Measurements from ENCODE around the gene SARS2.

The SARS2 gene

GRCh38 chr19:38907670-38908069 lies 22.9 kb downstream of the SARS2 start:
- no peaks in the 10 kb centered on the region for H3K9me3 ChIP-seq (ENCODE audit: insufficient read depth, low read length)
- H4K20me1 ChIP-seq (ENCODE audit: low read depth, low read length) = no peaks in the 10 kb centered on the region
- TF ChIP-seq EZH2phosphoT487 (conservative IDR thresholded peaks at IDR 0.05; ENCODE audit: low read length) = no peak
- no peak for TF ChIP-seq CTCF (IDR thresholded peaks at IDR 0.05; ENCODE audit: insufficient read depth, low read length, poor library complexity, severe bottlenecking)
- peaks cover 9% of the 10 kb centered on the region for H3K79me2 ChIP-seq (ENCODE audit: insufficient read depth, low read length)
- no peaks in the 10 kb centered on the region for H3F3A ChIP-seq (ENCODE audit: insufficient read depth)
- H3K36me3 ChIP-seq (ENCODE audit: low read length) = 0 out of 2 replicates have a peak, but pooled peaks cover 3% of the 10 kb centered on the region
- no peaks in the 10 kb centered on the region for H3K9me2 ChIP-seq (replicated peaks; ENCODE audit: insufficient read depth, low read length)
- no peaks in the 10 kb centered on the region for H3K27me3 ChIP-seq (ENCODE audit: low read length)
- H2AFZ ChIP-seq (ENCODE audit: low read depth, low read length, severe bottlenecking) = no peak overlapping the region
- H3K4me3 ChIP-seq (ENCODE audit: insufficient read depth, low read length, poor library complexity, severe bottlenecking) = no peak overlapping the region
- no peak overlapping the region for H3K9ac ChIP-seq (ENCODE audit: low read length)
- H3K27ac ChIP-seq (ENCODE audit: low read depth, low read length) = no peak overlapping the region
- no peak overlapping the region for H3K4me2 ChIP-seq (ENCODE audit: low read depth, low read length, poor library complexity, severe bottlenecking)

GRCh38 chr19:38907227-38907626 lies 23.3 kb downstream of the SARS2 start:
- H2AFZ ChIP-seq (ENCODE audit: low read depth, low read length, severe bottlenecking) = no peak overlapping the region
- H3K27ac ChIP-seq (ENCODE audit: low read depth, low read length) = no peak overlapping the region
- H3K4me3 ChIP-seq (ENCODE audit: insufficient read depth, low read length, poor library complexity, severe bottlenecking) = no peak overlapping the region
- H3K9me3 ChIP-seq (ENCODE audit: insufficient read depth, low read length) = no peaks in the 10 kb centered on the region
- no peaks in the 10 kb centered on the region for H3F3A ChIP-seq (ENCODE audit: insufficient read depth)
- H3K4me2 ChIP-seq (ENCODE audit: low read depth, low read length, poor library complexity, severe bottlenecking) = no peak overlapping the region
- H4K20me1 ChIP-seq (ENCODE audit: low read depth, low read length) = no peaks in the 10 kb centered on the region
- no peaks in the 10 kb centered on the region for H3K27me3 ChIP-seq (ENCODE audit: low read length)
- H3K9me2 ChIP-seq (replicated peaks; ENCODE audit: insufficient read depth, low read length) = no peaks in the 10 kb centered on the region
- H3K79me2 ChIP-seq (ENCODE audit: insufficient read depth, low read length) = peaks cover 13% of the 10 kb centered on the region
- H3K36me3 ChIP-seq (ENCODE audit: low read length) = 0 out of 2 replicates have a peak, but pooled peaks cover 3% of the 10 kb centered on the region
- TF ChIP-seq EZH2phosphoT487 (conservative IDR thresholded peaks at IDR 0.05; ENCODE audit: low read length) (no peak), CTCF (IDR thresholded peaks at IDR 0.05; ENCODE audit: insufficient read depth, low read length, poor library complexity, severe bottlenecking) (no peak)
- H3K9ac ChIP-seq (ENCODE audit: low read length) = no peak overlapping the region

- H3K4me2 ChIP-seq (ENCODE audit: low read depth, low read length, poor library complexity, severe bottlenecking) = no peak overlapping the region
- TF ChIP-seq CTCF (IDR thresholded peaks at IDR 0.05; ENCODE audit: insufficient read depth, low read length, poor library complexity, severe bottlenecking) (no peak), EZH2phosphoT487 (conservative IDR thresholded peaks at IDR 0.05; ENCODE audit: low read length) (no peak)
- H3K36me3 ChIP-seq (ENCODE audit: low read length) = 0 out of 2 replicates have a peak, but pooled peaks cover 3% of the 10 kb centered on the region
- H3K4me3 ChIP-seq (ENCODE audit: insufficient read depth, low read length, poor library complexity, severe bottlenecking) = no peak overlapping the region
- peaks cover 30% of the 10 kb centered on the region for H3K79me2 ChIP-seq (ENCODE audit: insufficient read depth, low read length)
- H2AFZ ChIP-seq (ENCODE audit: low read depth, low read length, severe bottlenecking) = no peak overlapping the region
- H3K27me3 ChIP-seq (ENCODE audit: low read length) = no peaks in the 10 kb centered on the region
- H3K9ac ChIP-seq (ENCODE audit: low read length) = no peak overlapping the region
- no peaks in the 10 kb centered on the region for H4K20me1 ChIP-seq (ENCODE audit: low read depth, low read length)
- H3K9me2 ChIP-seq (replicated peaks; ENCODE audit: insufficient read depth, low read length) = no peaks in the 10 kb centered on the region
- no peaks in the 10 kb centered on the region for H3K9me3 ChIP-seq (ENCODE audit: insufficient read depth, low read length)
- no peaks in the 10 kb centered on the region; the same call in 1 of the 2 replicates for H3F3A ChIP-seq (ENCODE audit: insufficient read depth)
- H3K27ac ChIP-seq (ENCODE audit: low read depth, low read length) = no peak overlapping the region
These were observed 24.9 kb downstream of the SARS2 start for GRCh38 chr19:38905620-38906019.
